ENCODE results near the gene AK8. TPM values are rescaled to one million over a fixed set of nuclear protein-coding genes. Genes with fewer than 3 reads are reported as not detected.

The AK8 gene
- polyA plus RNA-seq (2013, experiment 1 of 2) = 0.85 TPM
- polyA plus RNA-seq (2013, experiment 2 of 2) = 0.71 TPM

GRCh38 chr9:132877824-132878694 lies at the start of gene AK8:
TSS of gene AK8 (minus strand) at chr9:132878284. CDS start at chr9:132878255, 29 bp downstream.
- peak within 1 kb of the TSS; percentile 59 for H3K27ac ChIP-seq (ENCODE audit: low read depth, low read length, severe bottlenecking)
- H3K4me1 ChIP-seq (ENCODE audit: control insufficient read depth, insufficient read depth, low read length, poor library complexity, severe bottlenecking) = peaks cover 6% of the 10 kb centered on the region
- no peaks in the 10 kb centered on the region for H3K36me3 ChIP-seq (ENCODE audit: control insufficient read depth, insufficient read depth, low read length)
- H3K9me3 ChIP-seq (ENCODE audit: control insufficient read depth, low read length) = no peaks in the 10 kb centered on the region
- H3K4me3 ChIP-seq (ENCODE audit: extremely low read depth, insufficient read depth, low read length, poor library complexity, severe bottlenecking) = peak within 1 kb of the TSS; percentile 95
- 2% methylated on average over 65 to 76 of the region's 89 CpGs for WGBS, 2 experiments (ENCODE audit: insufficient coverage in 2 of 2)

DNA sequence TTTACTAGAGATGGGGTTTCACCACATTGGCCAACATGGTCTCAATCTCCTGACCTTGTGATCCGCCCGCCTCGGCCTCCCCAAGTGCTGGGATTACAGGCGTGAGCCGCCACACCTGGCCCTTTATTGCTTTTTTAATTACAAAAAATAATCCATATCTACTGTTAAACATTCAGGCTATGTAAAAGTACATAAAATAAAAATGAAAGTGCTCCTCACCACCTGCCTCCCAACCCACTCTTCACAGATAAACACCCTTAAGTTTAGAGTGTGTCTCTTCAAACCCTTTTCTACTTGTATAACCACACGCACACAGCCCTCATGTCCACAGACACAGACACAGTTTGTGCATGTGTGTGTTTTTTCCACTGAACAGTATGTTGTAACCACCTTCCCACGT lies 49.6 kb upstream of the AK8 start:
- Histone ChIP-seq H3K9me3 (ENCODE audit: control insufficient read depth, low read length) (no peaks in the 10 kb centered on the region), H3K4me3 (ENCODE audit: extremely low read depth, insufficient read depth, low read length, poor library complexity, severe bottlenecking) (no peak overlapping the region), H3K27ac (ENCODE audit: low read depth, low read length, severe bottlenecking) (no peak overlapping the region), H3K36me3 (ENCODE audit: control insufficient read depth, insufficient read depth, low read length) (peaks cover 76% of the 10 kb centered on the region), H3K4me1 (ENCODE audit: control insufficient read depth, insufficient read depth, low read length, poor library complexity, severe bottlenecking) (no peaks in the 10 kb centered on the region)
- WGBS, 2 experiments (ENCODE audit: insufficient coverage in 2 of 2) = 87 to 100% methylated on average over 2 to 6 of the region's 7 CpGs

- Histone ChIP-seq H3K9me3 (ENCODE audit: control insufficient read depth, low read length) (no peaks in the 10 kb centered on the region), H3K36me3 (ENCODE audit: control insufficient read depth, insufficient read depth, low read length) (peaks cover 90% of the 10 kb centered on the region), H3K27ac (ENCODE audit: low read depth, low read length, severe bottlenecking) (no peak overlapping the region), H3K4me3 (ENCODE audit: extremely low read depth, insufficient read depth, low read length, poor library complexity, severe bottlenecking) (no peak overlapping the region), H3K4me1 (ENCODE audit: control insufficient read depth, insufficient read depth, low read length, poor library complexity, severe bottlenecking) (no peaks in the 10 kb centered on the region)
- WGBS, 2 experiments (ENCODE audit: insufficient coverage in 2 of 2) = 88 to 92% methylated on average over 7 to 9 of the region's 9 CpGs
Observed at GRCh38 chr9:132923346-132923902, 45.3 kb upstream of the AK8 start.

DNA sequence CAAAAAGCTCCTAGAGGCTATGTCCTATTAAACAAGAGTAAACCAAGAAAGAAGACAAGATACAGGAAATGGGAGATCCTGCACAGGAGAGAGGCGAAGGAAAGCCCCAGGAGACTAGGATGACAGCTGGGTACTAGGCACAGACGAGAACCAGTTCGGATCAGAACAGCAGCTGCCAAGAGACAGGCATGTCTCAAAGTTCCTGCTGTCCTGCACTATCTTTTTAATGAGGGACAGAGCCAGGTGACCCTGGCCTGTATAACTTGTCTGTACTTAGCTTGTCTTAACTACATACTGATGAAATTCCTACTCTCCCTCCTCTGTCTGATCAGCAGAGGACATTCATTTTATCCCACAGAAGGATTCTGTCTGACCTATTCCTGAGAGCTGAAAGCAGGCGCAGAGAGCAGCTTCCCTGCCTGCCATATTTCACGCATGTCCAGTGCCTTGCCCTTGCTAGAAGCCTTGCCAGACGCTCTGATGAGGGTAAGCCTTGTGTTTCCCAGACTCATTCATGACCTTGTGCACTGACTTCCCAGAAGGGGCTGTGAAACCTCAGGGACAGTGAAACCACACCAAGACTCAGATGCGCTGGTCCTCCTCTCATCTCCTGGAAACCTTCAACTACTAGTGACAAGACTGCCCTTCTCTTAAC lies 41.7 kb upstream of the AK8 start:
- Histone ChIP-seq H3K9me3 (ENCODE audit: control insufficient read depth, low read length) (no peaks in the 10 kb centered on the region), H3K4me1 (ENCODE audit: control insufficient read depth, insufficient read depth, low read length, poor library complexity, severe bottlenecking) (no peaks in the 10 kb centered on the region), H3K27ac (ENCODE audit: low read depth, low read length, severe bottlenecking) (no peak overlapping the region), H3K36me3 (ENCODE audit: control insufficient read depth, insufficient read depth, low read length) (peaks cover 83% of the 10 kb centered on the region), H3K4me3 (ENCODE audit: extremely low read depth, insufficient read depth, low read length, poor library complexity, severe bottlenecking) (no peak overlapping the region)
- WGBS, 2 experiments (ENCODE audit: insufficient coverage in 2 of 2) = 87 to 91% methylated on average over 7 of the region's 7 CpGs

- peaks cover 77% of the 10 kb centered on the region for H3K36me3 ChIP-seq (ENCODE audit: control insufficient read depth, insufficient read depth, low read length)
- H3K4me1 ChIP-seq (ENCODE audit: control insufficient read depth, insufficient read depth, low read length, poor library complexity, severe bottlenecking) = no peaks in the 10 kb centered on the region
- H3K4me3 ChIP-seq (ENCODE audit: extremely low read depth, insufficient read depth, low read length, poor library complexity, severe bottlenecking) = no peak overlapping the region
- no peak overlapping the region for H3K27ac ChIP-seq (ENCODE audit: low read depth, low read length, severe bottlenecking)
- H3K9me3 ChIP-seq (ENCODE audit: control insufficient read depth, low read length) = no peaks in the 10 kb centered on the region
- WGBS, 2 experiments (ENCODE audit: insufficient coverage in 2 of 2) = 94 to 100% methylated on average over 3 of the region's 6 CpGs
Observed at GRCh38 chr9:132914924-132915323, 36.8 kb upstream of the AK8 start.

GRCh38 chr9:132912131-132912530 lies 34.0 kb upstream of the AK8 start:
- 98% methylated on average over 4 of the region's 4 CpGs; no CpG with 5 or more reads in 1 of the 2 experiments for WGBS, 2 experiments (ENCODE audit: insufficient coverage in 2 of 2)
- H3K27ac ChIP-seq (ENCODE audit: low read depth, low read length, severe bottlenecking) = no peak overlapping the region
- no peaks in the 10 kb centered on the region for H3K9me3 ChIP-seq (ENCODE audit: control insufficient read depth, low read length)
- no peak overlapping the region for H3K4me3 ChIP-seq (ENCODE audit: extremely low read depth, insufficient read depth, low read length, poor library complexity, severe bottlenecking)
- no peaks in the 10 kb centered on the region for H3K4me1 ChIP-seq (ENCODE audit: control insufficient read depth, insufficient read depth, low read length, poor library complexity, severe bottlenecking)
- H3K36me3 ChIP-seq (ENCODE audit: control insufficient read depth, insufficient read depth, low read length) = peaks cover 68% of the 10 kb centered on the region

GRCh38 chr9:132910376-132910775 lies 32.3 kb upstream of the AK8 start:
- no peaks in the 10 kb centered on the region for H3K4me1 ChIP-seq (ENCODE audit: control insufficient read depth, insufficient read depth, low read length, poor library complexity, severe bottlenecking)
- no peak overlapping the region for H3K4me3 ChIP-seq (ENCODE audit: extremely low read depth, insufficient read depth, low read length, poor library complexity, severe bottlenecking)
- H3K36me3 ChIP-seq (ENCODE audit: control insufficient read depth, insufficient read depth, low read length) = peaks cover 69% of the 10 kb centered on the region
- 94 to 100% methylated on average over 2 to 5 of the region's 6 CpGs for WGBS, 2 experiments (ENCODE audit: insufficient coverage in 2 of 2)
- no peak overlapping the region for H3K27ac ChIP-seq (ENCODE audit: low read depth, low read length, severe bottlenecking)
- no peaks in the 10 kb centered on the region for H3K9me3 ChIP-seq (ENCODE audit: control insufficient read depth, low read length)

- no CpG with 5 or more reads among the region's 2 CpGs for WGBS, 2 experiments (ENCODE audit: insufficient coverage in 2 of 2)
- Histone ChIP-seq H3K36me3 (ENCODE audit: control insufficient read depth, insufficient read depth, low read length) (peaks cover 68% of the 10 kb centered on the region), H3K27ac (ENCODE audit: low read depth, low read length, severe bottlenecking) (no peak overlapping the region), H3K4me1 (ENCODE audit: control insufficient read depth, insufficient read depth, low read length, poor library complexity, severe bottlenecking) (no peaks in the 10 kb centered on the region), H3K4me3 (ENCODE audit: extremely low read depth, insufficient read depth, low read length, poor library complexity, severe bottlenecking) (no peak overlapping the region), H3K9me3 (ENCODE audit: control insufficient read depth, low read length) (no peaks in the 10 kb centered on the region)
Observed at GRCh38 chr9:132909311-132909710, 31.2 kb upstream of the AK8 start.

- WGBS, 2 experiments (ENCODE audit: insufficient coverage in 2 of 2) = 97 to 100% methylated on average over 2 to 4 of the region's 7 CpGs
- no peak overlapping the region for H3K4me3 ChIP-seq (ENCODE audit: extremely low read depth, insufficient read depth, low read length, poor library complexity, severe bottlenecking)
- H3K36me3 ChIP-seq (ENCODE audit: control insufficient read depth, insufficient read depth, low read length) = peaks cover 70% of the 10 kb centered on the region
- H3K27ac ChIP-seq (ENCODE audit: low read depth, low read length, severe bottlenecking) = no peak overlapping the region
- no peaks in the 10 kb centered on the region for H3K9me3 ChIP-seq (ENCODE audit: control insufficient read depth, low read length)
- H3K4me1 ChIP-seq (ENCODE audit: control insufficient read depth, insufficient read depth, low read length, poor library complexity, severe bottlenecking) = no peaks in the 10 kb centered on the region
Observed at GRCh38 chr9:132908635-132909034, 30.6 kb upstream of the AK8 start.

GRCh38 chr9:132905726-132906125 lies 27.6 kb upstream of the AK8 start:
- H3K27ac ChIP-seq (ENCODE audit: low read depth, low read length, severe bottlenecking) = no peak overlapping the region
- H3K36me3 ChIP-seq (ENCODE audit: control insufficient read depth, insufficient read depth, low read length) = peaks cover 72% of the 10 kb centered on the region
- WGBS, 2 experiments (ENCODE audit: insufficient coverage in 2 of 2) = 95% methylated on average over 10 to 12 of the region's 12 CpGs
- no peak overlapping the region for H3K4me3 ChIP-seq (ENCODE audit: extremely low read depth, insufficient read depth, low read length, poor library complexity, severe bottlenecking)
- H3K4me1 ChIP-seq (ENCODE audit: control insufficient read depth, insufficient read depth, low read length, poor library complexity, severe bottlenecking) = no peaks in the 10 kb centered on the region
- H3K9me3 ChIP-seq (ENCODE audit: control insufficient read depth, low read length) = no peaks in the 10 kb centered on the region
